ENCODE measurements around the gene UGT1A5.
"Not testable (repeated sequence)": the region's sequence is repeated elsewhere in the genome, so short reads cannot be mapped to it uniquely, and the experiment has no call there.

The UGT1A5 gene

DNA sequence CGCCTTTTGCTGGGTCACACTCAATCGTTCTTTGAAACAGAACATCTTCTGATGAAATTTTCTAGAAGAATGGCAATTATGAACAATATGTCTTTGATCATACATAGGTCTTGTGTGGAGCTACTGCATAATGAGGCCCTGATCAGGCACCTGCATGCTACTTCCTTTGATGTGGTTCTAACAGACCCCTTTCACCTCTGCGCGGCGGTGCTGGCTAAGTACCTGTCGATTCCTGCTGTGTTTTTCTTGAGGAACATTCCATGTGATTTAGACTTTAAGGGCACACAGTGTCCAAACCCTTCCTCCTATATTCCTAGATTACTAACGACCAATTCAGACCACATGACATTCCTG lies 532 bp downstream of the UGT1A5 start:
- POLR2A ChIA-PET: no interaction called here
- TF ChIP-seq CTCF (IDR thresholded peaks at IDR 0.05; ENCODE audit: control extremely low read depth, extremely low read depth, low read depth, missing control alignments): no peak
- no peak for DNase-seq (ENCODE audit: extremely low spot score)
- CTCF ChIA-PET: interaction anchor here (2.5 kb wide), 1 partner anchor 309 kb away, joined by 25 read pairs; no protein-coding TSS in a partner anchor

DNA sequence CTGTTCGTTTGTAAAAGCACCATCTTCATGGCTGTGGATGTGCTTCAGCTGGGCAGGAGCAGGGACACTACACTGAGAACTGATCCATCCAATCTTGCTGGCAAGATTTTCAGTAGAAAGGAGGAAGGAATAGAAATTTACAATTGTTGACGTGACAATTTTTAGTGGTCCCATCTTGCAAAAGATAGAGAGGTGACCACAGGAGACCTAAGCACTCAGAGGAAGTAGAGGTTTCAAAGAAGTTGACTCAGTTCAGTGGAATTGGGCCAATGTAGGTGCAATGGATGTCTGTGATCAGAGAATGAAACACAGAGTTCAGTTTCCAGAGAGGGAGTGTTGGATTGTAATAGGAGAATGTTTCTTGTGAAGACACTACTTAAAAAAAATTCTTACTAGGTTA lies 1.4 kb downstream of the UGT1A5 start:
- no peak for DNase-seq (ENCODE audit: extremely low spot score)
- no peak for TF ChIP-seq CTCF (IDR thresholded peaks at IDR 0.05; ENCODE audit: control extremely low read depth, extremely low read depth, low read depth, missing control alignments)
- CTCF ChIA-PET: no interaction called here
- POLR2A ChIA-PET: no interaction called here

GRCh38 chr2:233718552-233718951 lies 5.8 kb downstream of the UGT1A5 start, which contains the start of gene UGT1A4:
Gene UGT1A4, plus strand, starts transcription at chr2:233718736. Its CDS starts 85 bp downstream, at chr2:233718821.
- CTCF ChIA-PET: interaction anchor here (1.0 kb wide), 1 partner anchor 22 kb away, joined by 3 read pairs; no protein-coding TSS in a partner anchor
- TF ChIP-seq CTCF (IDR thresholded peaks at IDR 0.05; ENCODE audit: control extremely low read depth, extremely low read depth, low read depth, missing control alignments): no peak
- no peak for DNase-seq (ENCODE audit: extremely low spot score)
- POLR2A ChIA-PET: no interaction called here

- no peak for DNase-seq (ENCODE audit: extremely low spot score)
- POLR2A ChIA-PET: no interaction called here
- CTCF ChIA-PET: no interaction called here
- no peak for TF ChIP-seq CTCF (IDR thresholded peaks at IDR 0.05; ENCODE audit: control extremely low read depth, extremely low read depth, low read depth, missing control alignments)
These were observed 16.1 kb downstream of the UGT1A5 start, which contains the start of gene UGT1A3 for GRCh38 chr2:233728723-233729301. Gene UGT1A3, plus strand, starts transcription at chr2:233729042. Its CDS starts 85 bp downstream, at chr2:233729127.

- POLR2A ChIA-PET; DNase-seq (ENCODE audit: extremely low spot score): not testable (repeated sequence)
- CTCF ChIA-PET: interaction anchor here (0.7 to 1.3 kb wide), 2 partner anchors 10 to 25 kb away, joined by 3 to 4 read pairs; no protein-coding TSS in a partner anchor
These were observed 24.4 kb downstream of the UGT1A5 start for GRCh38 chr2:233736868-233737653.

DNA sequence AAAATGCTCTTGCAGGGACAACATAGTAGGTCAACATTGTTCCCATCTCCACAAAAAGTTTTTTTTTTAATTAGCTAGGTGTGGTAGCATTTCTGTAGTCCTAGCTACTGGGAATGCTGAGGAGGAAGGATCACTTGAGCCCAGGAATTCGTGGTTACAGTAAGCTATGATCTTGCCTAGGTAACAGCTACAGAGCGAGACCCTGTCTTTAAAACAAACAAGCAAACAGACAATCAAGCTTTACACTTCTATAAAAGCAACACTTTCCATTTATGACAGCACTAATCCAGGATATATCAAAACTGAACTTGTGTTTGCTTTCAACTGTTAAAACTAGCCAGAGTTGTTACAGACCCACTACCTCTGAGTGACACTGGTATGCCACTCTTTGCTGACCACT lies 28.2 kb downstream of the UGT1A5 start:
- no peak for TF ChIP-seq CTCF (IDR thresholded peaks at IDR 0.05; ENCODE audit: control extremely low read depth, extremely low read depth, low read depth, missing control alignments)
- no peak for DNase-seq (ENCODE audit: extremely low spot score)
- ChIA-PET POLR2A (no interaction called here), CTCF (interaction anchor here (0.8 to 2.5 kb wide), 3 partner anchors 12 to 25 kb away, joined by 3 to 7 read pairs (median 3); partner anchors contain the start of gene UGT1A4)
